Endodermal cell (in vitro differentiated cells): ENCODE measurements around the gene RBBP6. TPM values are rescaled to one million over a fixed set of nuclear protein-coding genes. Genes with fewer than 3 reads are reported as not detected.
A peak's percentile ranks its signal among the peaks of the same experiment; 100 is the strongest.

Source experiments
- DNase-seq: peaks from one replicate; pipeline ENCODE4 v3.0.0-alpha.2; 2017
- H3K27ac ChIP-seq: 2 replicates; pipeline ENCODE4 v1.5.1; 2013; ENCODE audit warnings: mild to moderate bottlenecking, low read depth, low read length, moderate library complexity
- H3K27me3 ChIP-seq: 2 replicates; pipeline ENCODE4 v1.6.1; 2013; ENCODE audit warnings: mild to moderate bottlenecking, low read length, moderate library complexity; ENCODE audit not compliant: insufficient read depth, control insufficient read depth, poor library complexity, severe bottlenecking
- H3K36me3 ChIP-seq: 2 replicates; pipeline ENCODE4 v1.7.0; 2013; ENCODE audit warnings: mild to moderate bottlenecking, low read length, moderate library complexity; ENCODE audit not compliant: control insufficient read depth, insufficient read depth
- H3K4me1 ChIP-seq: one replicate; pipeline ENCODE4 v1.7.0; 2013; ENCODE audit warnings: low read length; ENCODE audit not compliant: control insufficient read depth, insufficient read depth
- H3K4me3 ChIP-seq: 2 replicates; pipeline ENCODE4 v1.5.1; 2013; ENCODE audit warnings: mild to moderate bottlenecking, low read length, moderate library complexity
- H3K9ac ChIP-seq: 2 replicates; pipeline ENCODE4 v1.6.1; 2013; ENCODE audit warnings: mild to moderate bottlenecking, low read length, moderate library complexity; ENCODE audit not compliant: poor library complexity, severe bottlenecking; ENCODE audit errors: extremely low read depth
- H3K9me3 ChIP-seq: 2 replicates; pipeline ENCODE4 v1.6.1; 2013; ENCODE audit warnings: mild to moderate bottlenecking, low read length, moderate library complexity; ENCODE audit not compliant: control insufficient read depth
- H3K27ac Mint-ChIP-seq: 2 replicates; pipeline ENCODE4 v1.8.0; 2020; ENCODE audit warnings: mixed read lengths
- H3K27me3 Mint-ChIP-seq: 2 replicates; pipeline ENCODE4 v1.8.0; 2021; ENCODE audit warnings: mild to moderate bottlenecking, mixed read lengths; ENCODE audit not compliant: insufficient read depth
- H3K36me3 Mint-ChIP-seq: 2 replicates; pipeline ENCODE4 v1.8.0; 2020; ENCODE audit warnings: low read depth, mixed read lengths
- H3K4me1 Mint-ChIP-seq: 2 replicates; pipeline ENCODE4 v1.8.0; 2020; ENCODE audit warnings: mixed read lengths
- H3K4me3 Mint-ChIP-seq: 2 replicates; pipeline ENCODE4 v1.8.0; 2020; ENCODE audit warnings: mild to moderate bottlenecking, moderate library complexity, mixed read lengths
- H3K9me3 Mint-ChIP-seq: 2 replicates; pipeline ENCODE4 v1.8.0; 2020; ENCODE audit warnings: mild to moderate bottlenecking, mixed read lengths
- WGBS, 2 experiments: methylation state at CpG; one replicate each; pipeline versions ENCODE4 v1.1.5 to v1.1.7; 2013; ENCODE audit warnings: missing lambda C conversion rate in 2 of 2, mixed read lengths in 1 of 2; ENCODE audit not compliant: insufficient coverage in 1 of 2, insufficient read length in 1 of 2; 5-methylcytosine and 5-hydroxymethylcytosine counted together
- total RNA-seq, 2 donors: library from RNA; stranded (reverse); fragmentation: NEBNext Ultra II Directional in 1 of 2; extraction: Animal tissue kit (Norgen Biotek cat#: 25700) in 1 of 2; gene quantifications; 2 replicates in 1 of 2; 3 replicates in 1 of 2; pipeline ENCODE4 v1.2.1, GENCODE V29; 2021
- TF ChIP-seq, protein P1 (sequence below): fragments of 200-600 bp; sonication (generic); conservative IDR thresholded peaks from 2 replicates; pipeline ENCODE4 v1.5.0; 2021; ENCODE audit warnings: antibody characterized with exemption, mild to moderate bottlenecking

Gene RBBP6
- total RNA-seq, 2 donors from 2014 or later = 70.3 to 76.6 TPM

GRCh38 chr16:24543949-24544348, 4.6 kb downstream of the RBBP6 start:
- H3K9ac ChIP-seq = no peak overlapping the region
- Mint-ChIP-seq H3K27me3 (no peaks in the 10 kb centered on the region), H3K9me3 (no peaks in the 10 kb centered on the region), H3K4me3 (no peak overlapping the region), H3K27ac (no peak overlapping the region), H3K4me1 (peaks cover 26% of the 10 kb centered on the region), H3K36me3 (peaks cover 40% of the 10 kb centered on the region)
- DNase-seq = no peak
- TF ChIP-seq, protein P1, sequence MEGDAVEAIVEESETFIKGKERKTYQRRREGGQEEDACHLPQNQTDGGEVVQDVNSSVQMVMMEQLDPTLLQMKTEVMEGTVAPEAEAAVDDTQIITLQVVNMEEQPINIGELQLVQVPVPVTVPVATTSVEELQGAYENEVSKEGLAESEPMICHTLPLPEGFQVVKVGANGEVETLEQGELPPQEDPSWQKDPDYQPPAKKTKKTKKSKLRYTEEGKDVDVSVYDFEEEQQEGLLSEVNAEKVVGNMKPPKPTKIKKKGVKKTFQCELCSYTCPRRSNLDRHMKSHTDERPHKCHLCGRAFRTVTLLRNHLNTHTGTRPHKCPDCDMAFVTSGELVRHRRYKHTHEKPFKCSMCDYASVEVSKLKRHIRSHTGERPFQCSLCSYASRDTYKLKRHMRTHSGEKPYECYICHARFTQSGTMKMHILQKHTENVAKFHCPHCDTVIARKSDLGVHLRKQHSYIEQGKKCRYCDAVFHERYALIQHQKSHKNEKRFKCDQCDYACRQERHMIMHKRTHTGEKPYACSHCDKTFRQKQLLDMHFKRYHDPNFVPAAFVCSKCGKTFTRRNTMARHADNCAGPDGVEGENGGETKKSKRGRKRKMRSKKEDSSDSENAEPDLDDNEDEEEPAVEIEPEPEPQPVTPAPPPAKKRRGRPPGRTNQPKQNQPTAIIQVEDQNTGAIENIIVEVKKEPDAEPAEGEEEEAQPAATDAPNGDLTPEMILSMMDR = no peak
- H3K4me1 ChIP-seq = no peaks in the 10 kb centered on the region
- H3K27ac ChIP-seq = no peak overlapping the region
- H3K27me3 ChIP-seq = no peaks in the 10 kb centered on the region
- WGBS, 2 experiments = 79 to 84% methylated on average over 2 of the region's 2 CpGs
- H3K9me3 ChIP-seq = no peaks in the 10 kb centered on the region
- H3K4me3 ChIP-seq = peak overlapping the region; percentile 36
- H3K36me3 ChIP-seq = peaks cover 44% of the 10 kb centered on the region

DNA sequence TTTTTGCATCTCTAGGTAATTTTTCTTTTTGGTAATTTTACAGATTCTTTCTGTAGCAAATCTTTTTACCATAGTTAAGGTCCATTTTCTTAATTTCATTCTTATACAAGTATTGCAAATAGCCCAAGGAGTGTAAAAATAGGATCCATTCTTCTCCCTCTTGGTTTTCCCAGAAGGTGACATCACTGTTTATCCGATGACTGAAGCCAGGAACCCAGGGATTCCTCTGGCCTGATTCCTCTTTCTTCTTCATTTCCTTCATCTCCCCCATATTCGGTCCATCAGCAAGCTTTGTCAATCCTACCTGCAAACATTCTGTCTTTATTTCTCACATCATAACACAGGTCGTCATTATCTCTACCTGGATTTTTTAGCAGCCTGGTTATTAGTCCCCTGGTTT, 5.3 kb downstream of the RBBP6 start:
- TF ChIP-seq, protein P1 = no peak

DNA sequence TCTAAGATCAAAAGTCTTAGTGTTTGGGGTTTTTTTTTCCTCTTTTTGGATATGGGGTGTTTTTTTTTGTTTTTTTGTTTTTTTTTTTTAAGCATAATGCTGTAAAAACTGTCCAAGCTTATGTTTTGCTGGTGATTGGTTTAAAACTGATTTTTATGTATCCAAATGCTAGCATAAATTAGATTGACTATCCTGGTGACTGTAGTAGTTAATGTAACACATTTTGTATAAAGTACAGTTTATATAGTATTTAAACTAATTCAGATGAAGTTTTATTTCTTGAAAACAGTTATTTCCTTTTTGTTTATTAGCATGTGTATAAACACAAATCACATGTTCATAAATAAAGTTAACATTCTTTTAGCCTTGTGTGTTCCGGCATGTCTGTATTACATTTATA, 10.9 kb downstream of the RBBP6 start:
- H3K9me3 ChIP-seq = no peaks in the 10 kb centered on the region

More for the DNA sequence above, 5.3 kb downstream of the RBBP6 start:
- Histone ChIP-seq H3K4me3 (no peak overlapping the region), H3K27me3 (no peaks in the 10 kb centered on the region), H3K36me3 (peaks cover 51% of the 10 kb centered on the region), H3K27ac (no peak overlapping the region), H3K9me3 (no peaks in the 10 kb centered on the region), H3K9ac (no peak overlapping the region), H3K4me1 (no peaks in the 10 kb centered on the region)
- no peak for DNase-seq
- Mint-ChIP-seq H3K4me1 (peaks cover 26% of the 10 kb centered on the region), H3K9me3 (no peaks in the 10 kb centered on the region), H3K36me3 (peaks cover 46% of the 10 kb centered on the region), H3K4me3 (no peak overlapping the region), H3K27ac (no peak overlapping the region), H3K27me3 (no peaks in the 10 kb centered on the region)
- 54 to 60% methylated on average over 3 of the region's 3 CpGs for WGBS, 2 experiments

More for the DNA sequence above, 10.9 kb downstream of the RBBP6 start:
- peaks cover 46% of the 10 kb centered on the region for H3K36me3 Mint-ChIP-seq
- Histone ChIP-seq H3K4me3 (no peak overlapping the region), H3K27ac (no peak overlapping the region), H3K27me3 (no peaks in the 10 kb centered on the region), H3K4me1 (no peaks in the 10 kb centered on the region), H3K9ac (no peak overlapping the region), H3K36me3 (peaks cover 83% of the 10 kb centered on the region)
- H3K27me3 Mint-ChIP-seq = no peaks in the 10 kb centered on the region
- WGBS, 2 experiments = no CpG with 5 or more reads among the region's 1 CpG
- H3K4me3 Mint-ChIP-seq = no peak overlapping the region
- no peaks in the 10 kb centered on the region for H3K9me3 Mint-ChIP-seq
- TF ChIP-seq, protein P1 = no peak
- DNase-seq = no peak
- H3K27ac Mint-ChIP-seq = no peak overlapping the region
- H3K4me1 Mint-ChIP-seq = peaks cover 24% of the 10 kb centered on the region
